HUES6 (cell line): ENCODE data around the gene IL22RA1.

Experiments
- H3K27ac ChIP-seq: 2 replicates; pipeline ENCODE4 v1.7.0; 2013; ENCODE audit warnings: low read depth, mild to moderate bottlenecking, low read length, inconsistent platforms
- H3K27me3 ChIP-seq: 2 replicates; pipeline ENCODE4 v1.6.1; 2013; ENCODE audit warnings: low read length; ENCODE audit not compliant: control insufficient read depth, insufficient read depth
- H3K36me3 ChIP-seq: 2 replicates; pipeline ENCODE4 v1.6.1; 2013; ENCODE audit warnings: low read length; ENCODE audit not compliant: control insufficient read depth, insufficient read depth
- H3K4me1 ChIP-seq: 2 replicates; pipeline ENCODE4 v1.6.1; 2013; ENCODE audit warnings: low read length; ENCODE audit not compliant: control insufficient read depth, insufficient read depth
- H3K4me3 ChIP-seq: 2 replicates; pipeline ENCODE4 v1.5.1; 2013; ENCODE audit warnings: low read depth, low read length
- H3K9ac ChIP-seq: one replicate; pipeline ENCODE4 v1.6.1; 2013; ENCODE audit warnings: mild to moderate bottlenecking, low read length
- H3K9me3 ChIP-seq: 2 replicates; pipeline ENCODE4 v1.6.1; 2013; ENCODE audit warnings: low read depth, low read length; ENCODE audit not compliant: control insufficient read depth, insufficient read depth

IL22RA1 gene

DNA sequence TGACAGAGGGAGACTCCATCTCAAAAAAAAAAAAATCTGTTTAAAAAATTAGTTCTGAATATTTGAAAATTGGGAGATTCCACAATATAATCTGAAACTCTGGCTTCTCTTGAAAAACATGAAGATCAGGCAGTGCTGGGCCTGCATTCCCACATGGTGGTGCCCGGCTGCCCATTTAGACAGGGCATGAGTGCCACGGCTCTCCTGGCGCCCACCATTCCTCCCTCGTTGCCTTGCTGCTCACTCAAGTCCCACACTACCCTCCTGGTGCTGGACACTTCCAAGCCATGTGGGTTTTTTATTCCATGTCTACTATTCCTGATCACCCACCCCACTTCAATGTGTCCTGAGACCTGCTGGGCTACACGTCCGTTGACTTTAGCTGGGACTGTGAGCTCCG, 20.2 kb downstream of the IL22RA1 start:
- H3K9me3 ChIP-seq: no peaks in the 10 kb centered on the region
- no peaks in the 10 kb centered on the region for H3K27me3 ChIP-seq
- no peak overlapping the region for H3K27ac ChIP-seq
- no peak overlapping the region for H3K9ac ChIP-seq
- H3K36me3 ChIP-seq: no peaks in the 10 kb centered on the region
- peaks cover 10% of the 10 kb centered on the region; the same call in 1 of the 2 replicates for H3K4me1 ChIP-seq
- H3K4me3 ChIP-seq: no peak overlapping the region

GRCh38 chr1:24121406-24121805, 21.5 kb downstream of the IL22RA1 start:
- no peaks in the 10 kb centered on the region for H3K36me3 ChIP-seq
- no peaks in the 10 kb centered on the region for H3K9me3 ChIP-seq
- H3K9ac ChIP-seq: no peak overlapping the region
- peaks cover 10% of the 10 kb centered on the region; the same call in 1 of the 2 replicates for H3K4me1 ChIP-seq
- no peak overlapping the region for H3K4me3 ChIP-seq
- no peaks in the 10 kb centered on the region for H3K27me3 ChIP-seq
- H3K27ac ChIP-seq: no peak overlapping the region

DNA sequence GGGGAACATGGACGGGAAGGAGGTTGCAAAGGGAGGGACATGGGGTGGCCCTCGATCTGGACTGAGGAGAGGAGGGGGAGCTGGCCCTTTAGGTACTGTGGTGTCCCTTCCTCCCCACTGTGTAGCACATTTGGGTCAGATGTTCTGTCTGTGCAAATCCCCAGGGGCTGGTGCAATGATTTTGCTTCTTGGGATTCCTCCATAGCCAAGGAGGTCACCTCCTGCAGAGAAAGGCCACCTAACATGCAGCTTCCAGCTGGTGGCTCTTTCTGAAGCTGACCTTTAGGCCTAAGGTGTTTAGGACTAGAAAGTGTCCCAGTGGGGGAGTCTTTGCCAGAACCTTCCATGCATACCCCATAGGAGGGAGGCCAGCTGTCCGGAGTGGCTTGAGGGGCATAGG, 22.0 kb downstream of the IL22RA1 start:
- peaks cover 10% of the 10 kb centered on the region; the same call in 1 of the 2 replicates for H3K4me1 ChIP-seq
- H3K9ac ChIP-seq: no peak overlapping the region
- no peaks in the 10 kb centered on the region for H3K9me3 ChIP-seq
- H3K27me3 ChIP-seq: no peaks in the 10 kb centered on the region
- no peaks in the 10 kb centered on the region for H3K36me3 ChIP-seq
- H3K27ac ChIP-seq: no peak overlapping the region
- H3K4me3 ChIP-seq: no peak overlapping the region

- H3K36me3 ChIP-seq: no peaks in the 10 kb centered on the region
- no peaks in the 10 kb centered on the region for H3K27me3 ChIP-seq
- H3K9ac ChIP-seq: no peak overlapping the region
- H3K27ac ChIP-seq: no peak overlapping the region
- no peak overlapping the region for H3K4me3 ChIP-seq
- no peaks in the 10 kb centered on the region for H3K9me3 ChIP-seq
- H3K4me1 ChIP-seq: peaks cover 10% of the 10 kb centered on the region; the same call in 1 of the 2 replicates
These were observed 22.8 kb downstream of the IL22RA1 start for GRCh38 chr1:24119859-24120756.

DNA sequence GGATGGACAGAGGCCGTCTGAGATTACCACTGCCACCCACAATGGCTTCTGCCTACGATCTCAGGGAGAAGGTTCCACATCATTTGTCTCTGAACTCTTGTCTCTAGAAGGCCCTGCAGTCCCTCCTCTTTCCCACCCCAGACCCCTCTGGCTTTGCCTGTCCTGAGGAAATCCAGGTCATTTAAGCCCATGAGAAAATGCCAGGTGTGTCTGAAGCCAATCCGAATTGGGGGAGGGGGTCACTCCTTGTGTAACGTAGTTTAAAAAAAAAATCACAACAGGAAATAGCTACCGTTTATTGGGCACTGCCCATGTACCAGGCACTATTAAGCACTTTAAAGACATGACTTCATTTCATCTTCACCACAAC, 23.5 kb downstream of the IL22RA1 start:
- Histone ChIP-seq H3K27me3 (no peaks in the 10 kb centered on the region), H3K27ac (no peak overlapping the region)

GRCh38 chr1:24118410-24119242, 24.3 kb downstream of the IL22RA1 start:
- H3K27me3 ChIP-seq: peaks cover 1% of the 10 kb centered on the region; the same call in 1 of the 2 replicates
- peaks cover 15% of the 10 kb centered on the region for H3K4me1 ChIP-seq
- no peaks in the 10 kb centered on the region for H3K9me3 ChIP-seq
- H3K36me3 ChIP-seq: no peaks in the 10 kb centered on the region
- H3K9ac ChIP-seq: no peak overlapping the region
- no peak overlapping the region for H3K4me3 ChIP-seq
- H3K27ac ChIP-seq: no peak overlapping the region

More for the DNA sequence above, 23.5 kb downstream of the IL22RA1 start:
- no peaks in the 10 kb centered on the region for H3K9me3 ChIP-seq
- H3K9ac ChIP-seq: no peak overlapping the region
- H3K4me1 ChIP-seq: peaks cover 15% of the 10 kb centered on the region
- no peaks in the 10 kb centered on the region for H3K36me3 ChIP-seq
- no peak overlapping the region for H3K4me3 ChIP-seq

GRCh38 chr1:24117722-24118409, 25.1 kb downstream of the IL22RA1 start:
- no peak overlapping the region for H3K9ac ChIP-seq
- peaks cover 15% of the 10 kb centered on the region for H3K4me1 ChIP-seq

GRCh38 chr1:24117132-24117531, 25.8 kb downstream of the IL22RA1 start:
- H3K9me3 ChIP-seq: no peaks in the 10 kb centered on the region
- H3K27me3 ChIP-seq: peaks cover 3% of the 10 kb centered on the region; the same call in 1 of the 2 replicates
- no peak overlapping the region for H3K4me3 ChIP-seq
- H3K36me3 ChIP-seq: no peaks in the 10 kb centered on the region
- peaks cover 21% of the 10 kb centered on the region for H3K4me1 ChIP-seq
- H3K27ac ChIP-seq: no peak overlapping the region
- no peak overlapping the region for H3K9ac ChIP-seq

More at GRCh38 chr1:24117722-24118409, 25.1 kb downstream of the IL22RA1 start:
- Histone ChIP-seq H3K9me3 (no peaks in the 10 kb centered on the region), H3K27ac (no peak overlapping the region), H3K27me3 (peaks cover 3% of the 10 kb centered on the region; the same call in 1 of the 2 replicates), H3K4me3 (no peak overlapping the region), H3K36me3 (no peaks in the 10 kb centered on the region)

- no peak overlapping the region for H3K4me3 ChIP-seq
- no peak overlapping the region for H3K27ac ChIP-seq
- H3K4me1 ChIP-seq: peaks cover 21% of the 10 kb centered on the region
- H3K27me3 ChIP-seq: peaks cover 8% of the 10 kb centered on the region; the same call in 1 of the 2 replicates
- no peaks in the 10 kb centered on the region for H3K9me3 ChIP-seq
- no peaks in the 10 kb centered on the region for H3K36me3 ChIP-seq
- no peak overlapping the region for H3K9ac ChIP-seq
These were observed 28.2 kb downstream of the IL22RA1 start for GRCh38 chr1:24114753-24115152.

DNA sequence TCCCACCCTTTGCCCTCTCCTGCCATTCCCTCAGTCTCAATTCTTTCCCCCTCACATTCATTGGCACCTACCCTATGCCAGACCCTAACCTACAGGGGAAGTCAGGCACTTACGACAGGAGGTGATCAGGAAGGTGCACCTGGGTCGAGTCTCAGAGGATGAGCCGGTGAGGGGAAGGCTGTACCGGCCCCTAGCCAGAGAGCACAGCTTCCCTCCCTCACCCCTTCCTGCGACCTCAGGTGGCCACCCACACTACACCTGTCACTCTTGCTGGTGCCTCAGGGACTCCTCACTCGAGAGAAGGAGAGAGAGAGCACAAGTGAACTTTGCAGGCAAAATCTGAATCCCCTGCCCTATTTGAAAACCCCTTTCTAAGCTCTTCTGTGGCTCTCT, 29.3 kb downstream of the IL22RA1 start:
- Histone ChIP-seq H3K9me3 (no peaks in the 10 kb centered on the region), H3K4me1 (peaks cover 24% of the 10 kb centered on the region), H3K36me3 (no peaks in the 10 kb centered on the region), H3K27me3 (peaks cover 8% of the 10 kb centered on the region; the same call in 1 of the 2 replicates), H3K9ac (no peak overlapping the region), H3K4me3 (no peak overlapping the region), H3K27ac (no peak overlapping the region)
